Neural progenitor cell (in vitro differentiated cells): Measurements from ENCODE around the gene TMEM229B.

Source experiments
- EZH2 ChIP-seq: fragments of 200-600 bp; sonication (generic); IDR thresholded peaks from 2 replicates; pipeline ENCODE4 v1.6.1; 2017; ENCODE audit warnings: antibody characterized with exemption, mild to moderate bottlenecking, moderate library complexity
- TF ChIP-seq, protein P1 (sequence below): fragments of 200-600 bp; sonication (generic); IDR thresholded peaks from 2 replicates; pipeline ENCODE4 v1.5.1; 2017; ENCODE audit warnings: antibody characterized with exemption, mild to moderate bottlenecking

DNA sequence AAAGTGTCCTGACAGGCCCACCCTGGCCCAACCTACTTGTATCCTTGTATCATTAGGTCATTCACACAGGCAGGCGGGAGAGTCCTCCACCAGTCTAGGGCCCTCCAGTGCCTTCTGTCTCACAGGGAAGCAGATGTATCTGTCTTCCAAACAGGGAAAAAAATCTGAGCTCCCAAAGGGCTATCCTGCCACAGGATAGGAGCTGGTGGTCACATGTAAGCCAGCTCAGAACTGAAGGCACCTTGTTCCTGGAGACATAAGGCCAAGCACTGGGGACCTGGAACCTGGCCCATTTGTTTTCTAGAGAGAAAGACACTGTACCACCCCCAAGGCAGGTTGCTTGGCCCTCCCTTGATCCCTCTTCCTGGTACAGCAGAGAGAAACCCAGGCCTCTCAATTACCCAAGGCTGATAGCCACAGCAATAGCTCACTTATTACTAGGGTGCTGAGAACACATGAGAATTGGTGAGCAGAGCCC is 25.1 kb upstream of the TMEM229B start:
- TF ChIP-seq, protein P1, sequence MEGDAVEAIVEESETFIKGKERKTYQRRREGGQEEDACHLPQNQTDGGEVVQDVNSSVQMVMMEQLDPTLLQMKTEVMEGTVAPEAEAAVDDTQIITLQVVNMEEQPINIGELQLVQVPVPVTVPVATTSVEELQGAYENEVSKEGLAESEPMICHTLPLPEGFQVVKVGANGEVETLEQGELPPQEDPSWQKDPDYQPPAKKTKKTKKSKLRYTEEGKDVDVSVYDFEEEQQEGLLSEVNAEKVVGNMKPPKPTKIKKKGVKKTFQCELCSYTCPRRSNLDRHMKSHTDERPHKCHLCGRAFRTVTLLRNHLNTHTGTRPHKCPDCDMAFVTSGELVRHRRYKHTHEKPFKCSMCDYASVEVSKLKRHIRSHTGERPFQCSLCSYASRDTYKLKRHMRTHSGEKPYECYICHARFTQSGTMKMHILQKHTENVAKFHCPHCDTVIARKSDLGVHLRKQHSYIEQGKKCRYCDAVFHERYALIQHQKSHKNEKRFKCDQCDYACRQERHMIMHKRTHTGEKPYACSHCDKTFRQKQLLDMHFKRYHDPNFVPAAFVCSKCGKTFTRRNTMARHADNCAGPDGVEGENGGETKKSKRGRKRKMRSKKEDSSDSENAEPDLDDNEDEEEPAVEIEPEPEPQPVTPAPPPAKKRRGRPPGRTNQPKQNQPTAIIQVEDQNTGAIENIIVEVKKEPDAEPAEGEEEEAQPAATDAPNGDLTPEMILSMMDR = no peak
- no peak for TF ChIP-seq EZH2
